ENCODE results near the gene MYOG.

- TF ChIP-seq YY1 (IDR thresholded peaks at IDR 0.05; ENCODE audit: insufficient read depth, insufficient read length) (no peak), SUZ12 (IDR thresholded peaks at IDR 0.05; ENCODE audit: extremely low read depth, insufficient read depth, insufficient read length) (no peak)
Measured at GRCh38 chr1:203130358-203130985, 44.7 kb upstream of the MYOG start.
